SK-N-SH (cell line): ENCODE data around the gene MTA3. TPM values are rescaled to one million over a fixed set of nuclear protein-coding genes. Genes with fewer than 3 reads are reported as not detected.

Experiments used
- CTCF ChIA-PET: fragments of 300-600, 350-600 bp; formaldehyde crosslinking; extraction: SDS; loops from one replicate; lab custom pipeline; 2021; lab: Yijun Ruan, JAX
- POLR2A ChIA-PET: fragments of 350-600 bp; sonication (Branson Sonifier 250); formaldehyde crosslinking; extraction: SDS; loops from one replicate; lab custom pipeline; 2020; ENCODE audit warnings: antibody characterized with exemption, inconsistent platforms; lab: Yijun Ruan, JAX
- DNase-seq: peaks from one replicate; pipeline ENCODE4 v3.0.0; 2012
- H2AFZ ChIP-seq: fragments of 200-600 bp; sonication (generic); 2 replicates; pipeline ENCODE4 v1.8.1; 2016; ENCODE audit warnings: antibody characterized with exemption, mild to moderate bottlenecking, low read depth
- H3F3A ChIP-seq: fragments of 200-600 bp; sonication (generic); replicated peaks from 2 replicates; pipeline ENCODE3; 2016; ENCODE audit warnings: antibody characterized with exemption, mild to moderate bottlenecking; ENCODE audit not compliant: insufficient read depth
- H3K27ac ChIP-seq, 2 experiments: fragments of 200-500 bp in 1 of 2; fragments of 200-600 bp in 1 of 2; sonication (Bioruptor generic) in 1 of 2; sonication (generic), shearing (Covaris generic) in 1 of 2; 2 replicates each; pipeline versions ENCODE4 v1.5.1 to v1.6.1; 2014 to 2016; ENCODE audit warnings: low read depth in 2 of 2, inconsistent platforms in 1 of 2, low read length in 1 of 2, mild to moderate bottlenecking in 1 of 2, mixed read lengths in 1 of 2
- H3K27me3 ChIP-seq: fragments of 200-600 bp; sonication (generic), shearing (Covaris generic); 2 replicates; pipeline ENCODE4 v1.6.1; 2016; ENCODE audit warnings: mixed run types; ENCODE audit not compliant: insufficient read depth
- H3K36me3 ChIP-seq, 2 experiments: fragments of 200-500 bp in 1 of 2; fragments of 200-600 bp in 1 of 2; sonication (Bioruptor generic) in 1 of 2; sonication (generic) in 1 of 2; replicated peaks in 1 of 2; 2 replicates each; pipeline versions ENCODE3 to v1.5.1; 2014 to 2016; ENCODE audit warnings: low read length in 1 of 2, mild to moderate bottlenecking in 1 of 2; ENCODE audit not compliant: insufficient read depth in 2 of 2, control insufficient read depth in 1 of 2
- H3K4me1 ChIP-seq, 2 experiments: fragments of 200-500 bp in 1 of 2; fragments of 200-600 bp in 1 of 2; sonication (Bioruptor generic) in 1 of 2; sonication (generic), shearing (Covaris generic) in 1 of 2; 2 replicates each; pipeline versions ENCODE4 v1.5.1 to v1.6.1; 2014 to 2016; ENCODE audit warnings: low read depth in 1 of 2, low read length in 1 of 2, mixed run types in 1 of 2; ENCODE audit not compliant: insufficient read depth in 2 of 2, control insufficient read depth in 1 of 2
- H3K4me2 ChIP-seq: fragments of 200-600 bp; sonication (generic), shearing (Covaris generic); 2 replicates; pipeline ENCODE4 v1.6.1; 2017; ENCODE audit warnings: mixed run types
- H3K4me3 ChIP-seq, 2 experiments: fragments of 200-500 bp in 1 of 2; fragments of 200-600 bp in 1 of 2; sonication (Bioruptor generic) in 1 of 2; sonication (generic), shearing (Covaris generic) in 1 of 2; 2 replicates each; pipeline versions ENCODE4 v1.5.1 to v1.8.1; 2014 to 2016; ENCODE audit warnings: low read depth in 2 of 2, inconsistent platforms in 1 of 2, low read length in 1 of 2, mild to moderate bottlenecking in 1 of 2, mixed read lengths in 1 of 2, moderate library complexity in 1 of 2
- H3K79me2 ChIP-seq: fragments of 200-600 bp; sonication (generic); 2 replicates; pipeline ENCODE4 v1.8.1; 2017; ENCODE audit warnings: mild to moderate bottlenecking; ENCODE audit not compliant: insufficient read depth
- H3K9ac ChIP-seq: fragments of 200-600 bp; sonication (generic); 2 replicates; pipeline ENCODE4 v1.6.1; 2017; ENCODE audit warnings: mixed run types
- H3K9me2 ChIP-seq: fragments of 200-600 bp; sonication (generic); 2 replicates; pipeline ENCODE4 v1.6.1; 2017; ENCODE audit warnings: mixed run types
- H3K9me3 ChIP-seq: fragments of 200-600 bp; sonication (generic); 2 replicates; pipeline ENCODE4 v1.6.1; 2017; ENCODE audit warnings: mixed run types, mild to moderate bottlenecking, moderate library complexity
- H4K20me1 ChIP-seq: fragments of 200-600 bp; sonication (generic); 2 replicates; pipeline ENCODE4 v1.6.1; 2017; ENCODE audit warnings: mild to moderate bottlenecking, mixed run types; ENCODE audit not compliant: insufficient read depth
- CHD2 ChIP-seq: fragments of 150-350 bp; IDR thresholded peaks from 2 replicates; pipeline ENCODE4 v1.6.1; 2018; ENCODE audit warnings: low read length; ENCODE audit not compliant: partially characterized antibody
- ELF1 ChIP-seq: IDR thresholded peaks from 2 replicates; pipeline ENCODE4 v1.4.0; 2012
- EP300 ChIP-seq, 2 experiments: IDR thresholded peaks; 2 replicates each; pipeline versions ENCODE4 v1.4.0 to v1.6.1; 2012; ENCODE audit warnings: borderline replicate concordance in 1 of 2, low read depth in 1 of 2, low read length in 1 of 2
- FOSL2 ChIP-seq: IDR thresholded peaks from 2 replicates; pipeline ENCODE4 v1.4.0; 2012; ENCODE audit warnings: low read depth, mild to moderate bottlenecking, moderate library complexity, borderline replicate concordance
- JUND ChIP-seq: IDR thresholded peaks from 2 replicates; pipeline ENCODE4 v1.4.0; 2012
- MAX ChIP-seq: IDR thresholded peaks from 2 replicates; pipeline ENCODE4 v1.4.0; 2012; ENCODE audit warnings: low read depth
- MEF2A ChIP-seq: IDR thresholded peaks from 2 replicates; pipeline ENCODE4 v1.4.0; 2012; ENCODE audit warnings: low read depth, borderline replicate concordance
- POLR2AphosphoS5 ChIP-seq: IDR thresholded peaks from 2 replicates; pipeline ENCODE4 v1.6.1; 2012; ENCODE audit warnings: low read depth, low read length
- RAD21 ChIP-seq: IDR thresholded peaks from 2 replicates; pipeline ENCODE4 v1.6.1; 2012; ENCODE audit warnings: mild to moderate bottlenecking, low read length
- RCOR1 ChIP-seq: fragments of 150-350 bp; IDR thresholded peaks from 2 replicates; pipeline ENCODE4 v1.6.1; 2017; ENCODE audit warnings: antibody characterized with exemption, low read length
- REST ChIP-seq: IDR thresholded peaks from 2 replicates; pipeline ENCODE4 v1.6.1; 2012; ENCODE audit warnings: mild to moderate bottlenecking, low read depth, low read length, moderate library complexity
- RXRA ChIP-seq: IDR thresholded peaks from 2 replicates; pipeline ENCODE4 v1.4.0; 2012; ENCODE audit warnings: low read depth, mild to moderate bottlenecking, borderline replicate concordance
- SIN3A ChIP-seq: IDR thresholded peaks from 2 replicates; pipeline ENCODE4 v1.6.1; 2012; ENCODE audit warnings: low read depth, mild to moderate bottlenecking, low read length, moderate library complexity, borderline replicate concordance
- SMC3 ChIP-seq: IDR thresholded peaks from 2 replicates; pipeline ENCODE4 v1.6.1; 2012; ENCODE audit warnings: low read depth, low read length, improper control_type of control experiment
- WGBS: methylation state at CpG from one replicate; pipeline ENCODE4 v1.1.6; 2017; ENCODE audit warnings: low lambda C conversion rate; 5-methylcytosine and 5-hydroxymethylcytosine counted together
- polyA plus RNA-seq, 3 experiments: library from polyadenylated mRNA; depleted of rRNA; stranded (reverse); fragments of >200 nt; gene quantifications; 2 replicates each; pipeline ENCODE4 v1.2.3, GENCODE V29; 2012

Gene MTA3
- polyA plus RNA-seq, 1 of the 3 experiments (the other 2 are of a cell fraction) = 30.8 TPM

- H3K9ac ChIP-seq = no peak overlapping the region
- H3K4me2 ChIP-seq = no peak overlapping the region
- ChIA-PET POLR2A (no interaction called here), CTCF (no interaction called here)
- H3K9me3 ChIP-seq = no peaks in the 10 kb centered on the region
- H3K4me1 ChIP-seq = no peaks in the 10 kb centered on the region
- H3K79me2 ChIP-seq = no peaks in the 10 kb centered on the region
- no peak overlapping the region for H3K4me3 ChIP-seq
- WGBS = 89% methylated on average over 3 of the region's 3 CpGs
- no peaks in the 10 kb centered on the region for H4K20me1 ChIP-seq
- no peak for DNase-seq
- no peaks in the 10 kb centered on the region for H3K9me2 ChIP-seq
- H3K27me3 ChIP-seq = no peaks in the 10 kb centered on the region
- no peak overlapping the region for H2AFZ ChIP-seq
- no peaks in the 10 kb centered on the region for H3F3A ChIP-seq
- TF ChIP-seq SIN3A (no peak), RCOR1 (no peak), SMC3 (no peak), EP300 (IDR thresholded peaks at IDR 0.05; ENCODE audit: borderline replicate concordance in 1 of 2, low read depth in 1 of 2, low read length in 1 of 2) (no peak), CHD2 (no peak), POLR2AphosphoS5 (no peak), RXRA (no peak), RAD21 (no peak), FOSL2 (no peak), MEF2A (no peak), JUND (no peak), ELF1 (no peak)
- H3K36me3 ChIP-seq = peaks cover 0 to 4% of the 10 kb centered on the region in 2 experiments
- no peak overlapping the region for H3K27ac ChIP-seq
These were observed 176.2 kb downstream of the MTA3 start for GRCh38 chr2:42744545-42745082.

- H4K20me1 ChIP-seq = no peaks in the 10 kb centered on the region
- TF ChIP-seq POLR2AphosphoS5 (no peak), EP300 (IDR thresholded peaks at IDR 0.05; ENCODE audit: borderline replicate concordance in 1 of 2, low read depth in 1 of 2, low read length in 1 of 2) (no peak), MAX (no peak)
- no peaks in the 10 kb centered on the region for H3F3A ChIP-seq
- POLR2A ChIA-PET = no interaction called here
- WGBS = 100% methylated on average over 3 of the region's 3 CpGs
- H3K36me3 ChIP-seq = no peaks in the 10 kb centered on the region
- no peaks in the 10 kb centered on the region for H3K9me2 ChIP-seq
- no peaks in the 10 kb centered on the region for H3K9me3 ChIP-seq
- no peak overlapping the region for H2AFZ ChIP-seq
- no peak for DNase-seq
- H3K9ac ChIP-seq = no peak overlapping the region
- H3K27me3 ChIP-seq = no peaks in the 10 kb centered on the region
- no peak overlapping the region for H3K4me3 ChIP-seq
- H3K27ac ChIP-seq = no peak overlapping the region
- peaks cover 0 to 4% of the 10 kb centered on the region in 2 experiments; a peak in 1 of 4 replicates for H3K4me1 ChIP-seq
- no peak overlapping the region for H3K4me2 ChIP-seq
- no peaks in the 10 kb centered on the region for H3K79me2 ChIP-seq
- CTCF ChIA-PET = interaction anchor here (1.3 to 1.9 kb wide), 2 partner anchors 9 to 23 kb away, joined by 4 to 8 read pairs; no protein-coding TSS in a partner anchor
These were observed 179.0 kb downstream of the MTA3 start for GRCh38 chr2:42747422-42747821.

- no peak overlapping the region for H3K9ac ChIP-seq
- 88% methylated on average over 4 of the region's 4 CpGs for WGBS
- H3F3A ChIP-seq = no peaks in the 10 kb centered on the region
- no peak for DNase-seq
- ChIA-PET CTCF (interaction anchor here (1.0 kb wide), 1 partner anchor 62 kb away, joined by 3 read pairs; no protein-coding TSS in a partner anchor), POLR2A (no interaction called here)
- H3K36me3 ChIP-seq = no peaks in the 10 kb centered on the region
- no peaks in the 10 kb centered on the region for H3K9me3 ChIP-seq
- peaks cover 0 to 12% of the 10 kb centered on the region in 2 experiments; a peak in 1 of 4 replicates for H3K4me1 ChIP-seq
- no peaks in the 10 kb centered on the region for H4K20me1 ChIP-seq
- no peak overlapping the region for H3K4me3 ChIP-seq
- TF ChIP-seq RXRA = no peak
- TF ChIP-seq REST = peak; percentile 82
- no peak overlapping the region for H3K27ac ChIP-seq
- no peaks in the 10 kb centered on the region for H3K27me3 ChIP-seq
- H3K79me2 ChIP-seq = no peaks in the 10 kb centered on the region
- H3K4me2 ChIP-seq = no peak overlapping the region
- no peaks in the 10 kb centered on the region for H3K9me2 ChIP-seq
- no peak overlapping the region for H2AFZ ChIP-seq
These were observed 180.4 kb downstream of the MTA3 start for GRCh38 chr2:42748840-42749239.
